ENCODE data around the gene ATOSB.

Gene ATOSB

DNA sequence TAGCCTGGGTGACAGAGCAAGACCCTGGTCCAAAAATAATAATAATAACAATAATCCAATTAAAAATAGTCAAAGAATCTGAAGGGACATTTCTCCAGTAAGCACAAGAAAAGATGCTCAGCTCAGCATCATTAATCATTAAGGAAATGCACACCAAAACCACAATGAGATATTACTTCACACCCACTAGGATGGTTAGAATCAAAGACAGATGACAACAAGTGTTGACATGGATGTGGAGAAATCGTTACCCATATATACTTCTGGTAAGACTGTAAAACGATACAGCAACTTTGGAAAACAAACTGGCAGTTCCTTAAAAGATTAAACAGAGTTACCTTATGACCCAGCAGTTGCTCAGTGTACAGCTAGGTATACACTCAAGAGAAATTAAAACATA lies 30.6 kb downstream of the ATOSB start:
- H4K20me1 ChIP-seq (ENCODE audit: insufficient read depth), result no peaks in the 10 kb centered on the region
- no peak overlapping the region for H2AFZ ChIP-seq (ENCODE audit: low read depth)
- H3K36me3 ChIP-seq (ENCODE audit: insufficient read depth), result no peaks in the 10 kb centered on the region
- H3K9ac ChIP-seq, result no peak overlapping the region
- no peaks in the 10 kb centered on the region for H3K27me3 ChIP-seq (ENCODE audit: insufficient read depth, low read depth)
- no peak overlapping the region for H3K4me3 ChIP-seq (IDR thresholded peaks at IDR 0.05; ENCODE audit: insufficient read depth, low read depth, low read length)
- no peaks in the 10 kb centered on the region for H3K4me1 ChIP-seq (ENCODE audit: low read depth, poor library complexity, severe bottlenecking)
- no peak overlapping the region for H3K27ac ChIP-seq
- TF ChIP-seq, protein P1, sequence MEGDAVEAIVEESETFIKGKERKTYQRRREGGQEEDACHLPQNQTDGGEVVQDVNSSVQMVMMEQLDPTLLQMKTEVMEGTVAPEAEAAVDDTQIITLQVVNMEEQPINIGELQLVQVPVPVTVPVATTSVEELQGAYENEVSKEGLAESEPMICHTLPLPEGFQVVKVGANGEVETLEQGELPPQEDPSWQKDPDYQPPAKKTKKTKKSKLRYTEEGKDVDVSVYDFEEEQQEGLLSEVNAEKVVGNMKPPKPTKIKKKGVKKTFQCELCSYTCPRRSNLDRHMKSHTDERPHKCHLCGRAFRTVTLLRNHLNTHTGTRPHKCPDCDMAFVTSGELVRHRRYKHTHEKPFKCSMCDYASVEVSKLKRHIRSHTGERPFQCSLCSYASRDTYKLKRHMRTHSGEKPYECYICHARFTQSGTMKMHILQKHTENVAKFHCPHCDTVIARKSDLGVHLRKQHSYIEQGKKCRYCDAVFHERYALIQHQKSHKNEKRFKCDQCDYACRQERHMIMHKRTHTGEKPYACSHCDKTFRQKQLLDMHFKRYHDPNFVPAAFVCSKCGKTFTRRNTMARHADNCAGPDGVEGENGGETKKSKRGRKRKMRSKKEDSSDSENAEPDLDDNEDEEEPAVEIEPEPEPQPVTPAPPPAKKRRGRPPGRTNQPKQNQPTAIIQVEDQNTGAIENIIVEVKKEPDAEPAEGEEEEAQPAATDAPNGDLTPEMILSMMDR (conservative IDR thresholded peaks at IDR 0.05; ENCODE audit: low read depth, low read length), result no peak
- H3K79me2 ChIP-seq (ENCODE audit: insufficient read depth, low read depth), result no peaks in the 10 kb centered on the region
- H3K4me2 ChIP-seq, result no peak overlapping the region

DNA sequence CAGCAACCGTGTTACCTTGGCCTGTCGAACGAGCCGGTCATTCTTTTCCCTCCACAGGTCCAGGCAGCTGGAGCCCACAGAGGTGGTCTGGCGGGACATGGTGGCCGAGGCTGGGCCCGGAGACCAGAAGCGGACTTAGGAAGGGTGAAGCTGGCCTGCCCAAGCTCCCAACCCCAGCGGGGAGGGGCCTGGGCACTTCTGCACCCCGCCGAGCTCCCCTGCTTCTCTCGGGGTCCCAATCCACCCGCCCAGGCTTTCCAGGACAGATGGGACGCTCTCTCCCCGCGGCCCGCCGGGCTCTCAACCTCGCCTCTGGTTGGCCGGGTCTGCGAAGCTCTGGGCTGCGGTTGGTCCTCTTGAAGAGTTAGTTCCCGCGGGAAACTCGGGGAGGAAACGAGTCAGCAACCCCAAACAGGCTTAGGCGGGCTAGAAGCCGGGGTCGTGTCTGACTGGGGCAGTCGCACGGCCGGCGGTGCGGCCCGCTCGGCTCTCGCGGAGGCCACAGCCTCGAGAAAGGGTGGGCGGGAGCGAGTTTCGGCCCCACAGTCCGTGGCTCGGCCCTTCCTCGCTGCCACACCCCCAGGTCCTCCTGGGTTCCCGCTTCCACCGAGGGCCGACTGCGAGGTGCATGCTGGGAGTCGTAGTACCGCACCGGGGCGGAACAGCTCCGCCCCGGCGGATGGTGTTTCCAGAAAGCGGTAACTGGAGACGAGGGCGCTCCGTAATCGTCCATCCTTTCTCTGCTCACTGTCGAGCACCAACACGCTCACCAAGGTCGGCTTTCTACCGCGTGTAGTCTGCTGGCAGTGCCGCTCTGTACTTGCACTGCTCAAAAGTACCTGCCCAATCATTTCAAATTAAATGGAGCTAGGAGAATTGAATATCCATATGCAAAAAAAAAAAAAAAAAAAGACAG lies 36.0 kb downstream of the ATOSB start, which contains the start of gene FANCG:
Gene FANCG (minus strand): TSS at position 517 of the 916 bp plus-strand sequence. CDS start 418 bp downstream, at position 99.
- Histone ChIP-seq H2AFZ (ENCODE audit: low read depth) (peak within 1 kb of the TSS; percentile 92), H4K20me1 (ENCODE audit: insufficient read depth) (no peaks in the 10 kb centered on the region), H3K27me3 (ENCODE audit: insufficient read depth, low read depth) (no peaks in the 10 kb centered on the region), H3K4me1 (ENCODE audit: low read depth, poor library complexity, severe bottlenecking) (peaks cover 8% of the 10 kb centered on the region), H3K27ac (peak within 1 kb of the TSS; percentile 53), H3K4me3 (IDR thresholded peaks at IDR 0.05; ENCODE audit: insufficient read depth, low read depth, low read length) (no peak within 1 kb of the TSS), H3K36me3 (ENCODE audit: insufficient read depth) (no peaks in the 10 kb centered on the region; the same call in 1 of the 2 replicates), H3K4me2 (peak within 1 kb of the TSS; percentile 95), H3K79me2 (ENCODE audit: insufficient read depth, low read depth) (peaks cover 28% of the 10 kb centered on the region; the same call in 1 of the 2 replicates), H3K9ac (peak within 1 kb of the TSS; percentile 64; the same call in 1 of the 2 replicates)
- TF ChIP-seq, protein P1 (conservative IDR thresholded peaks at IDR 0.05; ENCODE audit: low read depth, low read length), result no peak

DNA sequence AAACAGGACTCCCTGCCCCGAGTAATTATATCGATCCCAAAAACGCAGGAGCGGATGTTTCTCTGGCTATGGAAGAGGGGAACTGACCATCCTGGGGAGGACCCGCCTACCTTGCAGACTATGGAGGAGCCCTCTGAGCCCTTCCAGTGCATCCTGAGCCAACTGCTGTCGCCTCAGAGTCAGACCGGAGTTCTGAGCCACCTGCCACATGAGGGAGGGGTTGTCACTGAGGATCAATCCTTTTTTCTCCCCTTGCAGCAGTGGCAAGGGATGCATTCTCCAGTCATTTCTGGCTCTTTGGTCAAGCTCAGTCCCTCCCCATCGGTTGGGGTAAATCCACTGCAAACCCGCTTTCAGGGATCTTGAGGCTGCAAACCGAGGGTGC lies 36.6 kb downstream of the ATOSB start:
- peak overlapping the region; percentile 95 for H3K4me2 ChIP-seq
- H3K27ac ChIP-seq, result peak overlapping the region; percentile 53; the same call in 1 of the 2 replicates
- TF ChIP-seq, protein P1 (conservative IDR thresholded peaks at IDR 0.05; ENCODE audit: low read depth, low read length), result no peak
- no peak overlapping the region for H3K4me3 ChIP-seq (IDR thresholded peaks at IDR 0.05; ENCODE audit: insufficient read depth, low read depth, low read length)
- peak overlapping the region; percentile 92 for H2AFZ ChIP-seq (ENCODE audit: low read depth)
- H3K27me3 ChIP-seq (ENCODE audit: insufficient read depth, low read depth), result no peaks in the 10 kb centered on the region
- peaks cover 28% of the 10 kb centered on the region; the same call in 1 of the 2 replicates for H3K79me2 ChIP-seq (ENCODE audit: insufficient read depth, low read depth)
- no peaks in the 10 kb centered on the region; the same call in 1 of the 2 replicates for H3K36me3 ChIP-seq (ENCODE audit: insufficient read depth)
- peak overlapping the region; percentile 64; the same call in 1 of the 2 replicates for H3K9ac ChIP-seq
- H4K20me1 ChIP-seq (ENCODE audit: insufficient read depth), result no peaks in the 10 kb centered on the region
- peaks cover 8% of the 10 kb centered on the region for H3K4me1 ChIP-seq (ENCODE audit: low read depth, poor library complexity, severe bottlenecking)

DNA sequence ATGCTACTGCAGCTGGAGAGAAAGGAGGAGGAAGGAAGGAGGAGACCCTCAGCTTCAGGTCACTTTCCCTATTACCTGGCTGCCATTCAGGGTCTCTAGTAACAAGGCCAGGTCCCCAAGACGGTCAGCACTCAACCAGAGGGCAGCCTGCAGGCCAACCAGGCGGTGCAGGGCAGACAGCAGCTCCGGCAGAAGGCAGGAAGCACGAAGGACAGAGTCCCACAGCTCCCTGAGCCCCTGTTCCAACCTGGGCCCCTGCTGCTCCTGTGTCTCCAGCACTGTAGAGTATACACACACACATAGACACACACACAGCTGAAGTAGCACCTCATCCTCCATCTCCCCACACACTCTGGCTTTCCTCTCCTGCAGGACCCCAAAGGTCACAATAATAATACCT lies 37.6 kb downstream of the ATOSB start:
- no peaks in the 10 kb centered on the region for H3K27me3 ChIP-seq (ENCODE audit: insufficient read depth, low read depth)
- H3K9ac ChIP-seq, result no peak overlapping the region; the same call in 1 of the 2 replicates
- H4K20me1 ChIP-seq (ENCODE audit: insufficient read depth), result no peaks in the 10 kb centered on the region
- H3K4me3 ChIP-seq (IDR thresholded peaks at IDR 0.05; ENCODE audit: insufficient read depth, low read depth, low read length), result no peak overlapping the region
- no peak overlapping the region for H3K27ac ChIP-seq
- H3K4me2 ChIP-seq, result peak overlapping the region; percentile 95; the same call in 1 of the 2 replicates
- peaks cover 28% of the 10 kb centered on the region; the same call in 1 of the 2 replicates for H3K79me2 ChIP-seq (ENCODE audit: insufficient read depth, low read depth)
- TF ChIP-seq, protein P1 (conservative IDR thresholded peaks at IDR 0.05; ENCODE audit: low read depth, low read length), result no peak
- no peaks in the 10 kb centered on the region; the same call in 1 of the 2 replicates for H3K36me3 ChIP-seq (ENCODE audit: insufficient read depth)
- H3K4me1 ChIP-seq (ENCODE audit: low read depth, poor library complexity, severe bottlenecking), result peaks cover 11% of the 10 kb centered on the region
- H2AFZ ChIP-seq (ENCODE audit: low read depth), result no peak overlapping the region
